OCI-LY3 (cell line): Measurements from ENCODE around the gene SIRPG.

Source experiments
- CTCF ChIP-seq: fragments of 200-600, 300-600 bp; sonication (generic); IDR thresholded peaks from 2 replicates; pipeline ENCODE4 v1.5.1; 2014; ENCODE audit warnings: antibody characterized with exemption, low read length, low read depth
- EZH2phosphoT487 ChIP-seq: fragments of 200-600 bp; shearing (Covaris generic); IDR thresholded peaks from 2 replicates; pipeline ENCODE4 v1.6.1; 2018; ENCODE audit warnings: antibody characterized with exemption, mixed run types, low read depth

- TF ChIP-seq CTCF = no peak
- no peak for TF ChIP-seq EZH2phosphoT487
These were observed 4.6 kb downstream of the SIRPG start for GRCh38 chr20:1652960-1653359.
